H1 (cell line): Measurements from ENCODE around the gene WRAP73. TPM values are rescaled to one million over a fixed set of nuclear protein-coding genes. Genes with fewer than 3 reads are reported as not detected.

Source experiments
- CTCF ChIA-PET: fragments of 300-600 bp; sonication (Branson Sonifier 250); formaldehyde crosslinking; loops from one replicate; lab custom pipeline; 2021; ENCODE audit not compliant: partially characterized antibody; lab: Charles Lee
- POLR2A ChIA-PET: fragments of 300-600 bp; sonication (Branson Sonifier 250); formaldehyde crosslinking; loops from one replicate; lab custom pipeline; 2021; ENCODE audit warnings: inconsistent platforms; ENCODE audit not compliant: partially characterized antibody; lab: Charles Lee
- DNase-seq, 2 experiments: peaks; one replicate each; pipeline versions ENCODE4 v3.0.0 to v3.0.0-alpha.2; 2010 to 2022; ENCODE audit warnings: low spot score in 2 of 2, low read depth in 1 of 2, mixed read lengths in 1 of 2
- FAIRE-seq: peaks from 2 replicates; lab custom pipeline; 2011; peaks lifted over from hg19 to GRCh38; lab: Jason Lieb, UNC
- H2AFZ ChIP-seq: 2 replicates; pipeline ENCODE4 v1.8.1; 2012; ENCODE audit warnings: low read length, inconsistent platforms
- H2AK5ac ChIP-seq: 2 replicates; pipeline ENCODE4 v1.6.1; 2013; ENCODE audit warnings: low read depth, low read length
- H2BK120ac ChIP-seq: replicated peaks from 2 replicates; pipeline ENCODE3; 2013; ENCODE audit warnings: low read depth, low read length, inconsistent platforms
- H2BK12ac ChIP-seq: 2 replicates; pipeline ENCODE4 v1.6.1; 2013; ENCODE audit warnings: low read depth, low read length
- H2BK15ac ChIP-seq: 2 replicates; pipeline ENCODE4 v1.6.1; 2013; ENCODE audit warnings: low read length
- H2BK20ac ChIP-seq: 2 replicates; pipeline ENCODE4 v1.6.1; 2013; ENCODE audit warnings: low read length
- H2BK5ac ChIP-seq: 2 replicates; pipeline ENCODE4 v1.6.1; 2013; ENCODE audit warnings: low read depth, low read length
- H3K14ac ChIP-seq: 2 replicates; pipeline ENCODE4 v1.6.1; 2013; ENCODE audit warnings: inconsistent platforms; ENCODE audit not compliant: insufficient read length
- H3K18ac ChIP-seq: 2 replicates; pipeline ENCODE4 v1.6.1; 2013; ENCODE audit warnings: low read length; ENCODE audit errors: extremely low read depth
- H3K23ac ChIP-seq: 2 replicates; pipeline ENCODE4 v1.6.1; 2013; ENCODE audit warnings: inconsistent platforms; ENCODE audit not compliant: insufficient read length
- H3K23me2 ChIP-seq: 2 replicates; pipeline ENCODE4 v1.6.1; 2013; ENCODE audit warnings: low read depth, low read length
- H3K27ac ChIP-seq: 2 replicates; pipeline ENCODE4 v1.6.1; 2011; ENCODE audit warnings: low read depth, low read length, inconsistent platforms
- H3K27me3 ChIP-seq, 4 experiments: replicated peaks in 1 of 4; 1 replicate in 1 of 4; 2 replicates in 3 of 4; pipeline versions ENCODE4 v1.6.1 to v1.8.1; 2011 to 2013; ENCODE audit warnings: low read length in 3 of 4, mild to moderate bottlenecking in 3 of 4, inconsistent platforms in 2 of 4, mixed read lengths in 2 of 4, moderate library complexity in 1 of 4; ENCODE audit not compliant: control insufficient read depth in 3 of 4, insufficient read depth in 3 of 4; ENCODE audit errors: extremely low read depth in 1 of 4
- H3K36me3 ChIP-seq, 4 experiments: 2 replicates each; pipeline versions ENCODE4 v1.6.1 to v1.8.1; 2011 to 2013; ENCODE audit warnings: mild to moderate bottlenecking in 4 of 4, low read length in 3 of 4, moderate library complexity in 2 of 4, control low read depth in 1 of 4, inconsistent platforms in 1 of 4; ENCODE audit not compliant: insufficient read depth in 4 of 4, control insufficient read depth in 2 of 4
- H3K4ac ChIP-seq: replicated peaks from 2 replicates; pipeline ENCODE3; 2013; ENCODE audit warnings: low read length, low read depth, mixed read lengths, inconsistent platforms; ENCODE audit not compliant: insufficient read length
- H3K4me1 ChIP-seq, 4 experiments: replicated peaks in 1 of 4; 1 replicate in 1 of 4; 2 replicates in 3 of 4; pipeline versions ENCODE4 v1.6.1 to v1.8.1; 2011 to 2013; ENCODE audit warnings: low read length in 3 of 4, inconsistent platforms in 2 of 4, mixed read lengths in 1 of 4; ENCODE audit not compliant: insufficient read depth in 4 of 4, control insufficient read depth in 3 of 4
- H3K4me2 ChIP-seq, 2 experiments: 2 replicates each; pipeline versions ENCODE4 v1.6.1 to v1.8.1; 2011 to 2013; ENCODE audit warnings: low read depth in 2 of 2, low read length in 2 of 2, control low read depth in 1 of 2, inconsistent platforms in 1 of 2, mild to moderate bottlenecking in 1 of 2; ENCODE audit not compliant: insufficient read depth in 1 of 2
- H3K4me3 ChIP-seq, 4 experiments: fragments of 200-600, 300-600 bp in 1 of 4; sonication (generic), shearing (Covaris generic), sonication (Bioruptor Twin) in 1 of 4; 2 replicates each; pipeline versions ENCODE4 v1.5.1 to v1.8.1; 2011 to 2016; ENCODE audit warnings: low read length in 4 of 4, low read depth in 3 of 4, control low read depth in 2 of 4, inconsistent platforms in 2 of 4, mild to moderate bottlenecking in 2 of 4, mixed read lengths in 1 of 4, moderate library complexity in 1 of 4; ENCODE audit not compliant: insufficient read depth in 2 of 4; ENCODE audit errors: extremely low read depth in 1 of 4
- H3K56ac ChIP-seq: replicated peaks from 2 replicates; pipeline ENCODE3; 2013; ENCODE audit warnings: low read depth, mild to moderate bottlenecking, mixed read lengths, low read length, inconsistent platforms; ENCODE audit not compliant: insufficient read length
- H3K79me1 ChIP-seq: 2 replicates; pipeline ENCODE4 v1.6.1; 2013; ENCODE audit warnings: low read depth, low read length, control low read depth
- H3K79me2 ChIP-seq, 2 experiments: 2 replicates each; pipeline versions ENCODE4 v1.6.1 to v1.8.1; 2012 to 2013; ENCODE audit warnings: low read length in 2 of 2, mild to moderate bottlenecking in 2 of 2, inconsistent platforms in 1 of 2; ENCODE audit not compliant: insufficient read depth in 2 of 2, control insufficient read depth in 1 of 2
- H3K9ac ChIP-seq, 4 experiments: replicated peaks in 1 of 4; 1 replicate in 1 of 4; 2 replicates in 3 of 4; pipeline versions ENCODE4 v1.6.1 to v1.8.1; 2011 to 2013; ENCODE audit warnings: low read depth in 3 of 4, low read length in 3 of 4, control low read depth in 2 of 4, mild to moderate bottlenecking in 2 of 4, moderate library complexity in 2 of 4, inconsistent platforms in 1 of 4; ENCODE audit errors: extremely low read depth in 1 of 4
- H3K9me3 ChIP-seq, 2 experiments: 2 replicates each; pipeline versions ENCODE4 v1.6.1 to v1.8.1; 2012 to 2013; ENCODE audit warnings: mild to moderate bottlenecking in 2 of 2, moderate library complexity in 2 of 2, control low read depth in 1 of 2, inconsistent platforms in 1 of 2, low read depth in 1 of 2, low read length in 1 of 2, mixed read lengths in 1 of 2; ENCODE audit not compliant: insufficient read depth in 2 of 2
- H4K20me1 ChIP-seq, 2 experiments: replicated peaks in 1 of 2; 2 replicates each; pipeline versions ENCODE3 to v1.8.1; 2011 to 2013; ENCODE audit warnings: inconsistent platforms in 2 of 2, low read length in 2 of 2, mild to moderate bottlenecking in 1 of 2; ENCODE audit not compliant: insufficient read depth in 2 of 2, control insufficient read depth in 1 of 2
- H4K5ac ChIP-seq: 2 replicates; pipeline ENCODE4 v1.6.1; 2013; ENCODE audit warnings: low read length, low read depth, mixed read lengths, inconsistent platforms; ENCODE audit not compliant: insufficient read length
- H4K8ac ChIP-seq: 2 replicates; pipeline ENCODE4 v1.8.0; 2013; ENCODE audit warnings: mild to moderate bottlenecking, moderate library complexity, low read length, inconsistent platforms; ENCODE audit not compliant: insufficient read depth; ENCODE audit errors: extremely low read depth
- H4K91ac ChIP-seq: replicated peaks from 2 replicates; pipeline ENCODE3; 2013; ENCODE audit warnings: low read length, mixed read lengths, inconsistent platforms; ENCODE audit not compliant: insufficient read length
- ASH2L ChIP-seq: fragments of 200-600, 300-600 bp; sonication (generic); IDR thresholded peaks from one replicate; pipeline ENCODE4 v1.7.1; 2017; ENCODE audit warnings: low read length
- BACH1 ChIP-seq: IDR thresholded peaks from 2 replicates; pipeline ENCODE4 v1.6.1; 2012; ENCODE audit warnings: low read length, improper control_type of control experiment
- BRCA1 ChIP-seq: IDR thresholded peaks from 2 replicates; pipeline ENCODE4 v1.6.1; 2012; ENCODE audit warnings: low read depth, low read length, improper control_type of control experiment
- CTBP2 ChIP-seq: IDR thresholded peaks from 2 replicates; pipeline ENCODE4 v1.7.0; 2011; ENCODE audit warnings: borderline replicate concordance, mild to moderate bottlenecking, moderate library complexity, mixed read lengths, low read length; ENCODE audit not compliant: insufficient read depth, insufficient read length
- CTCF ChIP-seq, 3 experiments: IDR thresholded peaks; 1 replicate in 2 of 3; 2 replicates in 1 of 3; pipeline versions ENCODE4 v1.5.1 to v1.6.1; 2011; ENCODE audit warnings: low read length in 3 of 3, mild to moderate bottlenecking in 3 of 3, inconsistent platforms in 2 of 3, low read depth in 1 of 3, moderate library complexity in 1 of 3; ENCODE audit not compliant: insufficient read depth in 1 of 3; ENCODE audit errors: control extremely low read depth in 1 of 3
- GTF2F1 ChIP-seq: IDR thresholded peaks from 2 replicates; pipeline ENCODE4 v1.6.1; 2012; ENCODE audit warnings: low read depth, low read length, improper control_type of control experiment, borderline replicate concordance
- NANOG ChIP-seq: IDR thresholded peaks from 2 replicates; pipeline ENCODE4 v1.6.1; 2011; ENCODE audit warnings: low read length, low read depth, mild to moderate bottlenecking, inconsistent platforms; ENCODE audit not compliant: insufficient read depth, poor library complexity, severe bottlenecking
- RNF2 ChIP-seq: fragments of 200-900, 300-1000 bp; sonication (generic); IDR thresholded peaks from 2 replicates; pipeline ENCODE4 v1.7.1; 2016; ENCODE audit warnings: borderline replicate concordance, low read depth, mild to moderate bottlenecking, antibody characterized with exemption, low read length; ENCODE audit not compliant: poor library complexity, severe bottlenecking; ENCODE audit errors: missing control alignments
- RXRA ChIP-seq: IDR thresholded peaks from 2 replicates; pipeline ENCODE4 v1.6.1; 2011; ENCODE audit warnings: low read depth, mild to moderate bottlenecking, low read length, moderate library complexity; ENCODE audit not compliant: insufficient read depth
- SIN3A ChIP-seq, 2 experiments: IDR thresholded peaks in 1 of 2; conservative IDR thresholded peaks in 1 of 2; 2 replicates each; pipeline ENCODE4 v1.6.1; 2011 to 2012; ENCODE audit warnings: low read length in 2 of 2, improper control_type of control experiment in 1 of 2, low read depth in 1 of 2, mild to moderate bottlenecking in 1 of 2
- YY1 ChIP-seq: IDR thresholded peaks from 2 replicates; pipeline ENCODE4 v1.6.1; 2011; ENCODE audit warnings: low read depth, mild to moderate bottlenecking, low read length
- WGBS, 2 experiments: shearing (Covaris generic) in 1 of 2; methylation state at CpG; one replicate each; pipeline versions ENCODE4 v1.1.6 to v1.1.7; 2013 to 2015; ENCODE audit warnings: low lambda C conversion rate in 2 of 2, mixed read lengths in 2 of 2, inconsistent platforms in 1 of 2, low coverage in 1 of 2, missing lambda C conversion rate in 1 of 2; ENCODE audit not compliant: insufficient replicate concordance in 2 of 2, insufficient coverage in 1 of 2, insufficient read length in 1 of 2; ENCODE audit errors: extremely low coverage in 1 of 2, missing lambda C conversion rate in 1 of 2; 5-methylcytosine and 5-hydroxymethylcytosine counted together
- polyA plus RNA-seq, 7 experiments: library from polyadenylated mRNA; depleted of rRNA in 3 of 7; stranded (reverse) in 5 of 7; unstranded in 2 of 7; fragments of >200 nt in 5 of 7; fragments of 200-250 nt in 2 of 7; gene quantifications; 1 replicate in 5 of 7; 2 replicates in 1 of 7; 4 replicates in 1 of 7; pipeline versions ENCODE4 v1.2.1 to v1.2.3, GENCODE V29; 2011 to 2013; ENCODE audit warnings: missing spikeins in 2 of 7, mixed read lengths in 2 of 7
- total RNA-seq: library from RNA; stranded (reverse); fragmentation: NEBNext Ultra II Directional; extraction: Animal tissue kit (Norgen Biotek cat#: 25700); gene quantifications from 2 replicates; pipeline ENCODE4 v1.2.1, GENCODE V29; 2021

WRAP73 gene
- total and polyA plus RNA-seq, 2 of the 8 experiments (the other 6 are each of a cell fraction or from before 2014, with no cell fraction given) = 30.3 to 50.7 TPM

GRCh38 chr1:3638027-3638426 is 11.9 kb downstream of the WRAP73 start:
- H3K9ac ChIP-seq = no peak overlapping the region
- no peak overlapping the region for H4K91ac ChIP-seq
- H3K9me3 ChIP-seq = no peaks in the 10 kb centered on the region
- no peak overlapping the region for H2AFZ ChIP-seq
- H2BK120ac ChIP-seq = no peak overlapping the region
- 86% methylated on average over 11 of the region's 12 CpGs; no CpG with 5 or more reads in 1 of the 2 experiments for WGBS, 2 experiments
- no peak overlapping the region for H4K5ac ChIP-seq
- CTCF ChIA-PET = interaction anchor here (1.0 to 1.7 kb wide), 4 partner anchors 27 to 136 kb away, joined by 3 to 7 read pairs (median 4); no protein-coding TSS in a partner anchor
- no peak overlapping the region for H4K8ac ChIP-seq
- POLR2A ChIA-PET = no interaction called here
- no peak overlapping the region for H3K4me2 ChIP-seq
- H2BK20ac ChIP-seq = no peak overlapping the region
- no peak overlapping the region for H2BK15ac ChIP-seq
- no peak overlapping the region for H3K4me3 ChIP-seq
- no peaks in the 10 kb centered on the region for H3K79me2 ChIP-seq
- no peak overlapping the region for H3K27ac ChIP-seq
- H2AK5ac ChIP-seq = no peak overlapping the region
- no peak overlapping the region for H3K4ac ChIP-seq
- H3K27me3 ChIP-seq = no peaks in the 10 kb centered on the region
- DNase-seq = no peak
- peaks cover 4 to 20% (median 9%) of the 10 kb centered on the region in 4 experiments; a peak in 6 of 8 replicates for H3K36me3 ChIP-seq
- H2BK5ac ChIP-seq = no peak overlapping the region
- no peak overlapping the region for H2BK12ac ChIP-seq
- no peaks in the 10 kb centered on the region for H3K23me2 ChIP-seq
- no peak overlapping the region for H3K56ac ChIP-seq
- no peaks in the 10 kb centered on the region for H3K4me1 ChIP-seq
- H3K18ac ChIP-seq = no peak overlapping the region
- FAIRE-seq = no peak
- no peak overlapping the region for H3K14ac ChIP-seq
- no peak overlapping the region for H3K23ac ChIP-seq
- H3K79me1 ChIP-seq = peaks cover 5% of the 10 kb centered on the region
- peaks cover 0 to 12% of the 10 kb centered on the region in 2 experiments for H4K20me1 ChIP-seq
- TF ChIP-seq BRCA1 (no peak), RXRA (no peak), BACH1 (no peak), CTBP2 (no peak), YY1 (no peak), RNF2 (no peak), NANOG (no peak), ASH2L (no peak), CTCF (IDR thresholded peaks at IDR 0.05; ENCODE audit: control extremely low read depth in 1 of 3, insufficient read depth in 1 of 3, low read depth in 1 of 3, low read length in 3 of 3) (no peak), GTF2F1 (no peak), SIN3A (conservative IDR thresholded peaks at IDR 0.05 in 1 of 2, IDR thresholded peaks at IDR 0.05 in 1 of 2; ENCODE audit: low read depth in 1 of 2, low read length in 2 of 2) (no peak)
